Measurements from ENCODE around the gene FBLN1.

DNA sequence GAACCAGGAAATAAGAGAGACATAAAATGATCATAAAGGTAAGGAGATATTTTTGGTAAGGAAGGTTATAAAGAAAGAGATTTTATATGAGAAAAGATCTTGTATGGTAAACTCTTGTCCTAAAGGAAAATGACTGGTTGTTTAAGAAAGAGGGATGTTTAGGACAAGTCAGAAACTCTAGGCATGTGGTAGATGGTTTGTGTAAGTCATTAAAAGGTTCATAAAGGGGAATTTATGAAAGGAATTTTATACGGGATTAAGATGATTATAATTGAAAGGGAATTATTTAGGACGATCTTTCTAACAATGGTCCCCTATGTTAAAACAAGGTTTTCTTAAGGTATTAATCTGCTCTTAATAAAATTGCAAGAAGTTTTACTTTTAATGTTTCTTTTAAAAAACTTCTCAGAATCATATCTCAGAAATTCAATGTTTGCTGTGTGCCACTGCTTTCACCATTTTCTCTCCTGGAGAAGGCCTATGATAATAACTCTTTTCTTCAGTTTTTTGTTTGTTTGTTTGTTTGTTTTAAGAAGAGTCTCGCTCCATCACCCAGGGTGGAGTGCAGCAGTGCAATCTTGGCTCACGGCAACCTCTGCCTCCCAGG is 13.8 kb upstream of the FBLN1 start:
- TF ChIP-seq, protein P1, sequence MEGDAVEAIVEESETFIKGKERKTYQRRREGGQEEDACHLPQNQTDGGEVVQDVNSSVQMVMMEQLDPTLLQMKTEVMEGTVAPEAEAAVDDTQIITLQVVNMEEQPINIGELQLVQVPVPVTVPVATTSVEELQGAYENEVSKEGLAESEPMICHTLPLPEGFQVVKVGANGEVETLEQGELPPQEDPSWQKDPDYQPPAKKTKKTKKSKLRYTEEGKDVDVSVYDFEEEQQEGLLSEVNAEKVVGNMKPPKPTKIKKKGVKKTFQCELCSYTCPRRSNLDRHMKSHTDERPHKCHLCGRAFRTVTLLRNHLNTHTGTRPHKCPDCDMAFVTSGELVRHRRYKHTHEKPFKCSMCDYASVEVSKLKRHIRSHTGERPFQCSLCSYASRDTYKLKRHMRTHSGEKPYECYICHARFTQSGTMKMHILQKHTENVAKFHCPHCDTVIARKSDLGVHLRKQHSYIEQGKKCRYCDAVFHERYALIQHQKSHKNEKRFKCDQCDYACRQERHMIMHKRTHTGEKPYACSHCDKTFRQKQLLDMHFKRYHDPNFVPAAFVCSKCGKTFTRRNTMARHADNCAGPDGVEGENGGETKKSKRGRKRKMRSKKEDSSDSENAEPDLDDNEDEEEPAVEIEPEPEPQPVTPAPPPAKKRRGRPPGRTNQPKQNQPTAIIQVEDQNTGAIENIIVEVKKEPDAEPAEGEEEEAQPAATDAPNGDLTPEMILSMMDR (conservative IDR thresholded peaks at IDR 0.05; ENCODE audit: low read length): no peak
- no peak for TF ChIP-seq EZH2phosphoT487 (IDR thresholded peaks at IDR 0.05; ENCODE audit: borderline replicate concordance)
